MM.1S (cell line): Measurements from ENCODE around the gene C11orf21.

Experiments used
- CTCF ChIP-seq: fragments of 300-600 bp; sonication (generic); IDR thresholded peaks from 2 replicates; pipeline ENCODE4 v1.5.1; 2016; ENCODE audit warnings: antibody characterized with exemption, low read length, mixed read lengths
- EZH2 ChIP-seq: fragments of 300-600 bp; sonication (generic); optimal IDR thresholded peaks from 2 replicates; pipeline ENCODE3; 2017; ENCODE audit warnings: low read depth, mild to moderate bottlenecking, antibody characterized with exemption, low read length, mixed read lengths

- TF ChIP-seq EZH2 (no peak), CTCF (no peak)
These were observed 5.3 kb upstream of the C11orf21 start for GRCh38 chr11:2306877-2307500.
